Measurements from ENCODE around the gene NDUFB7. TPM values are rescaled to one million over a fixed set of nuclear protein-coding genes. Genes with fewer than 3 reads are reported as not detected.

Gene NDUFB7
- total RNA-seq, 2 experiments from 2014 or later = 31.7 to 39.1 TPM

DNA sequence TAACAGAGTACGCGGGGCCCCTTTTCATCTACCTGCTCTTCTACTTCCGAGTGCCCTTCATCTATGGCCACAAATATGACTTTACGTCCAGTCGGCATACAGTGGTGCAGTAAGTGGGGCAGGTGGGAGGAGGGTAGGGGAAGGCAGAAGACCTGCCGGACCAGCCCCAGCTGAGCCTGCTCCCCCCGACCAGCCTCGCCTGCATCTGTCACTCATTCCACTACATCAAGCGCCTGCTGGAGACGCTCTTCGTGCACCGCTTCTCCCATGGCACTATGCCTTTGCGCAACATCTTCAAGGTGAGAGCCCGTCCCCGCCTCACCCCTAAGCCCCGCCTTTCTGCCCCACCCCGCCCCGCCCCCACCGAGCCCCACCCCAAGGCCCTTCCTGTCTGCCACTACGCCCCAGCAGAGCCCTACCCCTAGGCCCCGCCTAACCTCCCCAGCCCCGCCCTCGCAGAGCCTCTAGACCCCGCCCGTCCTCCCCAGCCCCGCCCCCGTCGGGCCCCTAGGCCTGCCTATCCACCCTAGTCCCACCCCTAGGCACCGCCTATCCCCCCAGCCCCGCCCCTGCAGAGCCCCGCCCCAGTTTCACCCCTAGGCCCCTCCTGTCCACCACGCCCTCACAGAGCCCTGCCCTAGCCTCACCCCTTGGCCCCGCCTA lies 7.7 kb downstream of the NDUFB7 start:
- no peaks in the 10 kb centered on the region for H3K27me3 ChIP-seq (ENCODE audit: control insufficient read depth in 1 of 2, insufficient read depth in 2 of 2, low read length in 2 of 2)
- no peaks in the 10 kb centered on the region for H3K27me3 Mint-ChIP-seq
- peaks cover 28% of the 10 kb centered on the region for H3K4me1 Mint-ChIP-seq (ENCODE audit: low read depth)
- ChIA-PET POLR2A (interaction anchor here (1.1 kb wide), 1 partner anchor 46 kb away, joined by 4 read pairs; the partner anchor contains the start of gene DNAJB1), CTCF (no interaction called here)
- no peak overlapping the region for H3K27ac ChIP-seq (ENCODE audit: low read depth in 1 of 2, low read length in 2 of 2)
- intact Hi-C loops (cut with DNase I, micrococcal nuclease) = no loop called here
- H3K4me3 Mint-ChIP-seq = no peak overlapping the region
- no peaks in the 10 kb centered on the region for H3K9me3 Mint-ChIP-seq
- peak overlapping the region; percentile 67 for H3K27ac Mint-ChIP-seq
- peaks cover 46% of the 10 kb centered on the region for H3K36me3 ChIP-seq (ENCODE audit: insufficient read depth, low read length)
- ATAC-seq (ENCODE audit: poor library complexity) (peak; percentile 77), DNase-seq (peak in 9 of 14 experiments; percentile 14 to 73 (median 40))
- H3K4me3 ChIP-seq (ENCODE audit: low read length) = no peak overlapping the region
- H3K36me3 Mint-ChIP-seq (ENCODE audit: low read depth) = peaks cover 44% of the 10 kb centered on the region
- no peaks in the 10 kb centered on the region for H3K9me3 ChIP-seq (ENCODE audit: control insufficient read depth in 1 of 2, insufficient read depth in 1 of 2, low read length in 2 of 2)
- no peak for TF ChIP-seq CTCF (IDR thresholded peaks at IDR 0.05)
- peaks cover 39% of the 10 kb centered on the region for H3K4me1 ChIP-seq (ENCODE audit: insufficient read depth, low read length)

- Histone ChIP-seq H3K4me1 (ENCODE audit: insufficient read depth, low read length) (peaks cover 43% of the 10 kb centered on the region), H3K36me3 (ENCODE audit: insufficient read depth, low read length) (peaks cover 44% of the 10 kb centered on the region), H3K9me3 (ENCODE audit: control insufficient read depth in 1 of 2, insufficient read depth in 1 of 2, low read length in 2 of 2) (no peaks in the 10 kb centered on the region), H3K4me3 (ENCODE audit: low read length) (no peak overlapping the region), H3K27me3 (ENCODE audit: control insufficient read depth in 1 of 2, insufficient read depth in 2 of 2, low read length in 2 of 2) (no peaks in the 10 kb centered on the region), H3K27ac (ENCODE audit: low read depth in 1 of 2, low read length in 2 of 2) (no peak overlapping the region)
- no peak for TF ChIP-seq CTCF (IDR thresholded peaks at IDR 0.05)
- Mint-ChIP-seq H3K9me3 (no peaks in the 10 kb centered on the region), H3K27me3 (no peaks in the 10 kb centered on the region), H3K4me3 (no peak overlapping the region), H3K36me3 (ENCODE audit: low read depth) (peaks cover 43% of the 10 kb centered on the region), H3K4me1 (ENCODE audit: low read depth) (peaks cover 27% of the 10 kb centered on the region), H3K27ac (peak overlapping the region; percentile 67)
- CTCF ChIA-PET = no interaction called here
- DNase-seq = peak in 1 of 14 experiments; percentile 25
- no peak for ATAC-seq (ENCODE audit: poor library complexity)
- intact Hi-C loops (cut with DNase I, micrococcal nuclease) = no loop called here
- POLR2A ChIA-PET = interaction anchor here (0.5 kb wide), 1 partner anchor 34 kb away, joined by 3 read pairs; no protein-coding TSS in a partner anchor
Measured at GRCh38 chr19:14563590-14563926, 8.3 kb downstream of the NDUFB7 start.

- Mint-ChIP-seq H3K36me3 (ENCODE audit: low read depth) (peaks cover 39% of the 10 kb centered on the region), H3K9me3 (no peaks in the 10 kb centered on the region), H3K27ac (no peak overlapping the region), H3K4me3 (no peak overlapping the region), H3K4me1 (ENCODE audit: low read depth) (peaks cover 29% of the 10 kb centered on the region), H3K27me3 (no peaks in the 10 kb centered on the region)
- intact Hi-C loops (cut with DNase I, micrococcal nuclease) = no loop called here
- POLR2A ChIA-PET = interaction anchor here (0.5 to 0.6 kb wide), 2 partner anchors 17 to 33 kb away, joined by 3 to 4 read pairs; no protein-coding TSS in a partner anchor
- ATAC-seq (ENCODE audit: poor library complexity) = no peak
- Histone ChIP-seq H3K4me1 (ENCODE audit: insufficient read depth, low read length) (peaks cover 48% of the 10 kb centered on the region), H3K27me3 (ENCODE audit: control insufficient read depth in 1 of 2, insufficient read depth in 2 of 2, low read length in 2 of 2) (no peaks in the 10 kb centered on the region), H3K36me3 (ENCODE audit: insufficient read depth, low read length) (peaks cover 42% of the 10 kb centered on the region), H3K4me3 (ENCODE audit: low read length) (no peak overlapping the region), H3K9me3 (ENCODE audit: control insufficient read depth in 1 of 2, insufficient read depth in 1 of 2, low read length in 2 of 2) (no peaks in the 10 kb centered on the region), H3K27ac (ENCODE audit: low read depth in 1 of 2, low read length in 2 of 2) (peak overlapping the region in 1 of 2 donors; percentile 30)
- CTCF ChIA-PET = no interaction called here
- DNase-seq = peak in 1 of 14 experiments; percentile 32
- no peak for TF ChIP-seq CTCF (IDR thresholded peaks at IDR 0.05)
Measured at GRCh38 chr19:14562660-14563589, 8.9 kb downstream of the NDUFB7 start.
